Measurements from ENCODE around the gene MAGI2.
"Not testable (repeated sequence)": the region's sequence is repeated elsewhere in the genome, so short reads cannot be mapped to it uniquely, and the experiment has no call there.

The MAGI2 gene

DNA sequence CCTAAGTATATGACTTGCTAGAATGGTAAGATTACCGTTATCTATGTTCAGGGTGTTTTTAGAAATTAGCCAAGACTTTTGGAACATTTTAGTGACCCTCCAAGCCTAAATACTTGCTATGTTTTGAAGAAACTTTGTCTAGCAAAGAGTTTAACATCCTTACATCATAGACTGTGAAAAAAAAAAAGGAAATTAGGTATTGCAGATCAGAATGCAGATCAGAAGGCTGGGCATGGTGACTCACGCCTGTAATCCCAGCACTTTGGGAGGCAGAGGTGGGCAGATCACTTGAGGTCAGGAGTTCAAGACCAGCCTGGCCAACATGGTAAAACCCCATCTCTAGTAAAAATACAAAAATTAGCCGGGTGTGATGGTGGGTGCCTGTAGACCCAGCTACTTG is 10.7 kb downstream of the MAGI2 start:
- DNase-seq, result not testable (repeated sequence)

DNA sequence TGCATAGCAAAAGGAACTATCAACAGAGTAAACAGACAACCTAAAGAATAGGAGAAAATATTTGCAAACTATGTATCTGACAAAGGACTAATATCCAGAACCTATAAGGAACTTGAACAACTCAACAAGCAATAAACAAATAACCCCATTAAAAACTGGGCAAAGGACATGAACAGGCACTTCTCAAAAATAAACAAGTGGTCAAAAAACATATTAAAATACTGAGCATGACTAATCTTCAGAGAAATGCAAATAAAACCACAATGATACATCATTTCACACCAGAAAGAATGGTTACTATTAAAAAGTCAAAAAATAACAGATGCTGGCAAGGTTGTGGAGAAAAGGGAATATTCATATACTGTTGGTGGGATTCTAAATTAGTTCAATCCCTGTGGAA is 17.1 kb downstream of the MAGI2 start:
- no peak for DNase-seq

- DNase-seq, result no peak
These were observed 18.6 kb downstream of the MAGI2 start for GRCh38 chr7:79434867-79435266.

DNA sequence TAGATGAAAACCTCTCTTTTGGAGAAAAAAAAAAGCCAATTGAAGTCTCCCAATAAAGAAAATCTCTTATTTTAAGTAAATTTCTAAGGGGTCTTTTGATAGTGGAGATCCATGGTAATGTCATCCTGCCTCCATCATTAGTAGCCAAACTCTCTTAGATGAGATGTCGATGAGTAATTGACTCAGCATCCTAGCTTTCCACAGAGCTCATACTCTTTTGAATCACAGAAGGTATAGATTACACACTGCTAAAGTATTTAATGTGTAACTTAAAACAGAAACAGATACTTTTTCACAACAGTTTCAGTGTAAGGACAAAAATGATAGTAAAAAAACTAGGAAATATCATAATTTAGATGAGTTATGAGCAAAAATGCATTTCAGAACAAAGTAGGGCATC is 19.4 kb downstream of the MAGI2 start:
- DNase-seq, result no peak

DNA sequence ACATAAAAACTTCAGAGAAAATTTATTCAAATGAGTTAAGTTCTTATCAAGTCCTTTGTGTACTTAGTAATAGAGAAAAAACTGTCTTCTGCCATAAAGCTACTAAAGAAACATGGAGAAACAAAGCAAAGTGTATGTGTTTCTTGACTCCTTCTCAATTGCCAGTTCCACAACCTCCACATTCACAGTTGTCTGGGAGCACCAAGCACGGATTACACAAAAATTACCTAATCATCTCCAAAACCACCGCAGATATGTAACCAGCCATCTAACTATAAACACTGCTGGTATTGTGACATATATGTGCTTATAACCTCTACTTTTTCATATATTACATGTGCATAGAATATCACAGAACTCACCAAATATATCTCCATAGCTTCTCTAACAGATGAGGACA is 23.1 kb downstream of the MAGI2 start:
- DNase-seq, result no peak

- DNase-seq, result no peak
These were observed 27.8 kb downstream of the MAGI2 start for GRCh38 chr7:79425665-79426064.

- DNase-seq, result no peak
These were observed 31.7 kb downstream of the MAGI2 start for GRCh38 chr7:79421751-79422150.

GRCh38 chr7:79420464-79420863 is 33.0 kb downstream of the MAGI2 start:
- no peak for DNase-seq

DNA sequence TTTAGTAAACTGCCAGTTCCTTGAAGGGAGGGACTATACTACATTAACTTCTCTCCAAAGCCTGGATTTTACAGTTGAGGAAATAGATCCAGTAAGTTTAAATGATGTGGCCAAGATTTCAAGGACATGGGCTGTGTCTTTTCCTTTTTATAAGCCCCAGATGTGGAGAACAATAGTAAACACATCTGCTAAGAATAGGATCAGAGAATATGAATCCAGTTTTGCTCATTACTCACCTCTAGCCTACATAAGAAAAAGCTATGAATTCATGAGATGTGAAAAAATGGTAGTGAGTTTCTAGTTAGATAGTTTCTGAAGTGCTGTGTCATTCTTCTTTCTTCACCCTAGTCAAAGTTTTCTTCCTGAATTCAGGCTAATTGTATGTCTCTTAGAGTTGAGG is 38.6 kb downstream of the MAGI2 start:
- DNase-seq, result no peak

DNA sequence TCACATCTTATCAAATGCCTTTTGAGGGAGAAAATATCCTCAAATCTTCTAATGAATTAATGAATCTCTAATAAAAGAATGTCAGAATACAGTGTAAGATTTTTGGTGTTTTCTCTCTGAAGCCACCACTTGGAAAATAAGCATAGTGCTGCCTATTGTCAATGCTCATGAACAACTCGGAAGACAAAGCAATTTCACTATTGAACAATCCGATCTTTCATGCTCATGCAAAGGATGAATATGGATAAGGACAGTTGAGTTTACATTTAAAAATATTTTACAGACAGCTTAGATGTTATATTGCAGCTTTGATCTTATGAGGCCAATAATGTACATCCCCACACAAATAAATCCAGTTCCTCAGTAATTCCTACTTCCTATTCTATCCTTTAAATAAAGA is 40.6 kb downstream of the MAGI2 start:
- DNase-seq, result no peak

GRCh38 chr7:79412438-79412837 is 41.0 kb downstream of the MAGI2 start:
- no peak for DNase-seq

DNA sequence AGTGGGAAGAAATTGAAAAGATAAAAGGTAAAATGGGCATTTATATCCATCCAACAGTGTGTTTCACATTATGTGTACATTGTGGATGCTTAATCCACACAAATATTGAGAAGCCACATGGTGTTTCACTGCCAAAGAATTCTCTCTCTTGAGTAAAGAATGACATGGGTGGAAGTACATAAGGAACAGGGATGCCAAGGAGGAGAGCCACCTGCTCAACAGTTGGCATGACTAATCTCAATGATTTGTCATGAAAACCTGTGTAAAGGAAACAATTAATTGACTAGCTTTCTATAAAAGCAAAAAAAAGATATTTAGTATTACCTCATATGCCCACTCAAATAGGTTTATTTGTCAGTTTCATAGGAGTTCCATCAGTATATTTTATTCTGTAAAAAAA is 43.1 kb downstream of the MAGI2 start:
- no peak for DNase-seq

- DNase-seq, result no peak
These were observed 46.1 kb downstream of the MAGI2 start for GRCh38 chr7:79407351-79407750.

DNA sequence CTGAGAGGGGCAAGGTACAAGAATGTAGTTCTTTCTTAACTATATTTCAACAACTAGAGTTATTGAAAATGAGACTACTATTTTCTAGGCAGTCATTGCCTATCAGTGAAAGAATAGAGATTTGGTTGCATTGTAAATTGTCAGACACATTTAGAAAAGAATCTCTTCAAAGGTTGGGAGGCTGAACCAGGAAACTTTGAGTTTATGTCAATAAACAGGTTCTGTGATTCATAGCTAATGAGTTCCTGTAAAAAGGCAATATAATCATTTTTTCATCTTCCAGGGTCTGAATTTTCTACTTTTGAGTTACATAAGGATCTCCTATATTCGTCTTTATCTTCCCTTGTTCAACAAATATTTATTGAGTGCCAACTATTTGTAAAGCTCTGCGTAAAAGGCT is 47.1 kb downstream of the MAGI2 start:
- no peak for DNase-seq

GRCh38 chr7:79405368-79405767 is 48.1 kb downstream of the MAGI2 start:
- no peak for DNase-seq

DNA sequence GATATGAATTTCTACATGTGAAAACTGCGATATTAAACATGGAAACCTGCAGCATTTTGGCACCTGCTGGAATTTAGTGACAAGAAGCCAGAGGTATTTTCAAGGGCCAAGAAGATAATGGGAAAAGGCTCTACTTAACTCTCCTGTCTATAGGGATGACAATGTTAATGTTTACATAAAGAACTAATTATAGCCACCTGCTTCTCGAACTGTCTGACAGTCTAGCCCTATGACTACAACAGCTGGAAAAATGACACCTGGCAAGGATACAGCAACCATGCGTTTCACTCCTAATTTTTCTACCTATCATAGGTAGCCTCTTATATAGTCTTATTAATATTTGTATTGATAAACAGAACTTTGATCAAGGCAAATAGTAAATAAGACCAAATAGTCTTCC is 49.6 kb downstream of the MAGI2 start:
- no peak for DNase-seq

GRCh38 chr7:79403451-79403850 is 50.0 kb downstream of the MAGI2 start:
- no peak for DNase-seq

GRCh38 chr7:79401254-79401653 is 52.2 kb downstream of the MAGI2 start:
- DNase-seq, result no peak

DNA sequence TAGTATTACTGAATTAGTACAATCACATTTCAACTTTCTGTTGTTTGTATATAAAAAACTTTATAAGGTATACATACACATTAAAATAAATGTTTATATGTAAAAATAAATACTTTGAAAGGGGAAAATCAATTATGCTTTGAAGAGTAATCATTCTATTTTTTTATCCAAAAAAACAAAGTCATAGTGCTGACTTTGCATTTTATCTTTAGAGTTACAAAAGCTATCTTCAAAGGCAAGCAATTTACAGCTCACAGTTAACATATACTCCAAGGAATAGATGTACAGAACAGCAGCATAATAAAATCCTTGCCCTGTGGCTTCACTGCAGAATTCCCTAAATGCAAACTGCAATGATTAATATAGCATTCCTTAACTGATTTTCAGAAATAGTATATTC is 53.2 kb downstream of the MAGI2 start:
- no peak for DNase-seq

DNA sequence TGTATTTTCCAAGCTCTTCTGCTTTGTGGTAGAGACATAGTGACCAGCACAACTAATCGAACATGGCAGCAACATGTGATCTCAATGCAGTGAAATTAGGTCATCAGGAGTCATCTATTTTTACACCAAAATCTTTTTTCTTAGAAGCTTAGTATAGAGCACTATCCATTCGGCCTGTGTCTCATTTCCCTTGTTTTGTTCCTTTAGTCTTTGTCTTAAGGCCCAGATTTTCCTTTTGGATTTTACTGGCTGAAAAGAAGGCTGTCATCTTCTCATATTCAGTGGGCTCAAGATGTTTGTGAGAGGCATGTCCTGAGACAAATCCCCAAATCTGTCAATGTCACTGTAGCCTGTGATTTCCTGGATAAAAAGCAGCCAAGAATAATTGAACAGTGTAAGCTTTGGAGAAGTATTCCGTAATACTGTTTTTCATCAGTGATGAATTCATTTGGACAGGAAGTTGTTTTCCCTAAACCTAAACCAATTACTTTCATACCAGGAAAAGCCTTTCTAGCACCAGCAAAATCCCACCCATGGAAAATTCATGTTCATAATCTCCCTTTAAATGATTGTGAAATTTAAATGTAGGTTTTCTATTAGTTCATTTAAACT is 55.2 kb downstream of the MAGI2 start:
- no peak for DNase-seq

- DNase-seq, result no peak
These were observed 66.6 kb downstream of the MAGI2 start for GRCh38 chr7:79386688-79387422.

DNA sequence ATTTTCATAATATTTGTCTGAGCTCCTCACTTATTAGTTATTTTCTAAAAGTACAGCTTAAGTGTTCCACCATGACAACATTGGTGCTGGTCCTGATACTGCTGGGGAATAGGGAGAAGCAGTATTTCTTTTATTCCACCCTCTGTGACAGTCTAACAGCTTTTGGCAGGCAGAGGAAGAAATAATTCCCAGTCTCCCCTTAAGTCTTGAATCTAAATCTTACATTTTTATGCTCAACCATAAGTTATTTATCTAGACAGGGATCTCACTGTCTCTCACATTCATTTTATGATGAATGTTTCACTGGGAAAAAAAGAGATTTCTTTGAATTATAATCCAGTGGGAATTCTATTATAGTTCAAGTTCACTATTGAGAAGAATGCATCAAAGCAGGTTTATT is 71.5 kb downstream of the MAGI2 start:
- DNase-seq, result no peak

- no peak for DNase-seq
These were observed 76.4 kb downstream of the MAGI2 start for GRCh38 chr7:79377097-79377496.

DNA sequence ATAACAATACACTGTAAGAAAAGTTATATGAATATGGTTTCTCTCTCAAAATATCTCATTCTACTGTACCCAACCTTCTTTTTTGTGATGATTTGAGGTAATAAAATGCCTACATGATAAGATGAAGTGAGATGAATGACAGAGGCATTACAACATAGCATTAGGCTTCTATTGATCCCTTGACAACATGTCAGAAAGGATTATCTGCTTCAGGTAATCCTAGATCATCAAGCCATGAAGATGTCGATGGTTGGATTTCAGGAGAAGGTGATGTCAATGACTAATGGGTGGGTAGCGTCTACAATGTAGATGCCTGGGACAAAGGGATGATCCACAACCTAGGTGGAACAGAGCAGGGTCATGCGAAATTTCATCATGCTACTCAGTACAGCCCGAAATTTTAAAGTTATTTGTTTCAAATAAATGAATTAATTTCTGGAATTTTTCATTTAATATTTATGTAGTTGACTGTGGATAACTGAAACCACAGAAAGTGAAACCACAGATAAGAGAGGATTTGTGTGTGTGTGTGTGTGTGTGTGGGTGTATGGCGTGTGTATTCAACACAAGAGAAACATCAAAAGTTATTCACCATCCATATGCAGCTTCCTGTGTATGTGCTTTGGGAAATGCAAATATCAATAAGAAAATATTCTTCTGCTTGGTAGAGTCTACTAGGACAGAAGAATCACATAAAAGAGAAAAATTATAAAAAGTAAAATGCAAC is 77.0 kb downstream of the MAGI2 start:
- DNase-seq, result no peak

All from CD4-positive, alpha-beta T cell treated with Interleukin-17A for 4 hours (primary cell).